GM21515 (cell line): Measurements from ENCODE around the gene TUBB4A.

Experiments
- ATAC-seq: cut with Tn5 transposase; IDR thresholded peaks from one replicate; pipeline ENCODE4 v1.9.1; 2021; ENCODE audit not compliant: unreplicated experiment

Gene TUBB4A

DNA sequence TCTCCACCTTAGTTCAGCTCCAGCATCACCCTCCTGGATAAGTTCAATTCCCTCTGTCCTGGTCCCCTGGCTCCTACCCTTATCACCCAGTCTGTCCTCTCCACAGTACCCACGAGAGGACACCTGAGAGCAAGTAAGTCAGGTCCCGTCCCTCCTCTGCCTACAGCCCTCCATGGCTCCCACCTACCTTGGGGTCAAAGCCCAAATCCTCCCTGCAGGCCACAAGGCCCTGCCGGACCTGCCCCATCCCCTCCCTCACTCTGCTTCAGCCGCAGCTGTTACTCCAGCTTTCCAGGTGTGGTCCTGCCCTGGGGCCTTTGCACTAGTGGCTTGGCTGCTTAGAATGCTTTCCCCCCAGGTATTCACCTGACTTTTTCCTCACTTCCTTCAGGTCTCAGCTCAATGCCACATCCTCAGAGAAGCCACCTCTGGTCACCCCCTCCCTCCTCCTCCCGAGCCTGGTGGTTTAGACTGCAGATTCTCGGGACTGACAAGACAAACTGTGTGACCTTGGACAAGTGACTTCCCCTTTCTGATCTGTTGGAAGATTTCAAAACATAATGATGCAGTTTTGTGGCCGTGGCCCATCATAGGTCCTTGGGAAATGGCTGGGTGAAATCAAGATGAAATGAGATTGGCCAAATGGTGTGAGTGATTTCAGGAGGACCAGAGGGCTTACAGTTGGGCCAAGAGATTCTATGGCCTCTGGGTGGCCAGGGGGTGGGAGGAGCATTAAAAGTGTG lies 3.6 kb downstream of the TUBB4A start:
- ATAC-seq: no peak

DNA sequence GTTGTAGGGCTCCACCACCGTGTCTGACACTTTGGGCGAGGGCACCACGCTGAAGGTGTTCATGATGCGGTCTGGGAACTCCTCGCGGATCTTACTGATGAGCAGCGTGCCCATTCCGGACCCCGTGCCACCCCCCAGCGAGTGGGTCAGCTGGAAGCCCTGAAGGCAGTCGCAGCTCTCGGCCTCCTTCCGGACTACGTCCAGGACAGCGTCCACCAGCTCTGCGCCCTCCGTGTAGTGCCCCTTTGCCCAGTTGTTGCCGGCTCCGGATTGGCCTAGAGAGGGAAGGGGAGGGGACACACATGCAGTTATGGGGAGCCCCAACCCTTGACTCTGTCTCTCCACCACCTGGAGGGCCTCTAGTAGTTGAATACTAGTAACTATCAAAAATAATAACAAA lies 6.2 kb downstream of the TUBB4A start:
- no peak for ATAC-seq

DNA sequence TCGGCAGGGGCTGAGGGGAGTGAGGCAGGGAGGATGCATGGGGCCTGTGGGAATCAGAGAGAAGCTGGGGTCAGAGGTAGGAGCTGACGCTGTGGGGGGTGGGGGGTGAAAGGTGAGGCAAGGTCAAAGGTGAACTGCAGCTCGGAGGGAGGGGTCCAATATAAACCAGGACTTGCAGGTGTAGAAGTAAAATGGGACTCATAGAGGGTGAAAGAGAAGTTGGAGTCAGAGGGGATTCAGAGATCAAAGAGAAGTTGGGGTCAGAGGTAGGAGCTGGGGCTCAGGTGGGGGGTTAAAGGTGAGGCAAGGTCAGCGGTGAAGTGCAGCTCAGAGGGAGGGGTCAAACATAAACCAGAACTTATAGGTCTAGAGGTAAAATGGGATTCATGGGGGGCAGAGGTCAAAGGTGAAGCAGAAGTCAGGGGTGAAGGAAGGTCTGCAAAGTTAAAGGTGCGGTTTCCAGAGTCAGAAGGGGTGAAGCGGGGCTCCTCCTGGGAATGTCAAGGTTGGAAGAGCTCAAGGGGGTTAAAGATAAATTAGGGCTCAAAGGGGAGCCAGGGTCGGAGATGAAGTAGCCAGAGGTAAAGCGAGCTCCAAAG lies 7.6 kb downstream of the TUBB4A start:
- ATAC-seq: no peak

DNA sequence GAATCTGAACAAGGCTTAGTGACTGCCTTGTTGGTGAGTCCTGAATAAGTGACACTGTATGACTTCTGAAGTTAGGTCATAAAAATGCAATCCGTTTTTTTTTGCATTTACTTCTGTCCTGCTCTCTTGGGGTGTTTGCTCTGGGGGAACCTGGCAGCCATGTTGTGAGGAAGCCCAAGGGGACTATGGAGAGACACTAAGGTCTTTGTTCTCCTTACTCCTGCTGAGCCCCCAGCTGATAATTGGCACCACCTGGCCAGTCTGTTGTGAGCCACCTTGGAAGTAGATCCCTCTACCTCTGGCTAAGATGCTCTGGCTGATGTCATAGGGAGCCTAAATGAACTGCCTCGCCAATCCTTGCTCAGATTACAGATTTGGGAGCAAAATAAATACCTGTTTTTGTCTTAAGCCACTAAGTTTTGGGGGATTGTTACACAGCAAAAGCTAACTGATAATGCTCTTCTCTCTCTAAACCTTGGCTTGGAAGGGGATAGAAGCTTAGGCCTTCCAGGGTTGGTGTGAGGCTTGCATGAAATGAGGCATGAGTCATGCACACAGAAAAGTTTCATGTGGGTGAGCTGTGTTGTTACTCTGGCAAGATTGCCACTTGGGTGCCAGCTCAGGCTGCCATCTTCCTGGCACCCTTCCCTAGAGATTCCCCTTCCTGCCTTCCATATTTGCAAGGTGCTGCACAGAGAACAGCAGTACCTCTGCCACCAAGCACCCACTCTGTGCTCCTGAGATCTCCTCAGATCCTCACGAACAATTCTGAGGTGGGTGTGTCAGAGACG lies 10.1 kb downstream of the TUBB4A start:
- no peak for ATAC-seq

DNA sequence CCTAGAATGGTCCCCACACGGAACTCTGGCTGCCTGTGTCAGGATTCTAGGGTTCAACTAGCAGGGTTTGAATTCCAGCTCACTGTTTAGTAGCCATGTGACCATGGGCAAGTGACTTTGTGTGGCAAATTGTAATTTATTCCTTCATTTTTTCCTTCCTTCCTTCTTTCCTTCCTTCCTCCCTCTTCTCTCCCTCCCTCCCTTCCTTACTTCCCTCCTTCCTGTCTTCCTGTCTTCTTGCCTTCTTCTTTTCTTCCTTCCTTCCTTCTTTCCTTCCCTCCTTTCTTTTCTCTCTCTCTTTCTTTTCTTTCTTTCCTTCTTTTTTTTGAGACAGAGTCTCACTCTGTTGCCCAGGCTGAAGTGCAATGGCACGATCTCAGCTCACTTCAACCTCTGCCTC lies 12.0 kb downstream of the TUBB4A start:
- no peak for ATAC-seq

DNA sequence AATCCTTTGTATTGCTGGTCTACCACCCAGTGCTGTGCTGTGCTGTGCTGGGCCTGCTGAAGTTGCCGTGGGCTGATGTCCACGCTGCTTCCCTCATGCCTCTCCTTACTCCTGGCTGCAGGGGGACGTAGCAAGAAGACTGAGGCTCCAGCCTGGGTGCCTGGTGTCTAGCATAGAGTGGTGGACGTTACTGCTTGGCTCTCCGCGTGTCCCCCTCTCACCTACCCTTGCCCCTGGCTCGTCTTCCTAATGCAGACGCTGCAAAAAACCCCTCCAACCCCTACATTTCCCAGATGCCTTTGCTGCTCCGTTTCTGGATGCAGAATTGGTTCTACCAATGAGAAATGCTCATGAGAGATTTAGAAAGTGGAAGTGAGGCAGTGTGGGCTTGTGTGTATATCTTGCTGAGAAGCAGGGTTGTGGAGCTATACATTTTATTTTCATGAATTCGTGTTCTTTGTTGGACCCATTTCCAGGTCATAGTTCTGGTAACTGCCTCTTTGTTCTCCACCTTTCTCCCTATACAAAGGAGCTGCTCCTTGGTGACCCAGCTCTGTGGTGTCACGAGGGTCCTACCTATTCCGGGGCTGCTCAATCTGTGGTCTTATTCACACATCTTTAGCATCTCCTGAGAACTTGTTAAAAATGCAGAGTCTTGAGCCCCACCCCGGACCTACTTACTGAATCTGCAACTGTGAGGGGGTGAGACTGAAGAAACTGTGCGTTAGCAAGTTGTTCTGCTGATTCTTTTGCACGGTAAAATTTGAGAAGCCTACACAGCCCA lies 12.6 kb downstream of the TUBB4A start:
- ATAC-seq: peak; percentile 63

DNA sequence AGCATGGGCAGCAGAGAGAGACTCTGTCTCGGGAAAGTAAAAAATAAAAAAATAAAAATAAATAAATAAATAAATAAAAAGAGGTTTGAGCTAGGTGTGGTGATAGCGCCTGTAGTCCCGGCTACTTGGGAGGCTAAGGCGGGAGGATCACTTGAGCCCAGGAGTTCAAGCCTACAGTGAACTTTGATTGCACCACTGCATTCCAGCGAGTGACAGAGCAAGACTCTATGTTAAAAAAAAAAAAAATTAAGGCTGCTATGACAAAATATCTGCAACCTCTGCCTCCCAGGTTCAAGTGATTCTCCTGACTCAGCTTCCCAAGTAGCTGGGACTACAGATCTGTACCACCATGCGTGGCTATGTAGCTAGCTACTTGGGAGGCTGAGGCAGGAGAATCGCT lies 17.3 kb downstream of the TUBB4A start:
- no peak for ATAC-seq

DNA sequence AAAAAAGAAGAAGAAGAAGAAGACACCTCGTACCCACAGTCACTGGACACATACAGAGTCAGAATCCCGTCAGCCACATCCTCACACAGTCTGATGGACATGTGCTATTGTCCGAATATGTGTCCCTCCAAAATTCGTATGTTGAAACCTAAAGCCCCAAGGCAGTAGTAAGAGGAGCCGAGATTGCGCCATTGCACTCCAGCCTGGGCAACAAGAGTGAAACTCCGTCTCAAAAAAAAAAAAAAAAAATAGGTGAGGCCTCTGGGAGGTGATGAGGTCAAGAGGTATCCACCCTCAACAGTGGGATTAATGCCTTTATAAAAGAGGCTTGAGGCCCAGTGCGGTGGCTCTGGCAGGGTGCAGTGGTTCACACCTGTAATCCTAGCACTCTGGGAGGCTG lies 17.9 kb downstream of the TUBB4A start:
- no peak for ATAC-seq

DNA sequence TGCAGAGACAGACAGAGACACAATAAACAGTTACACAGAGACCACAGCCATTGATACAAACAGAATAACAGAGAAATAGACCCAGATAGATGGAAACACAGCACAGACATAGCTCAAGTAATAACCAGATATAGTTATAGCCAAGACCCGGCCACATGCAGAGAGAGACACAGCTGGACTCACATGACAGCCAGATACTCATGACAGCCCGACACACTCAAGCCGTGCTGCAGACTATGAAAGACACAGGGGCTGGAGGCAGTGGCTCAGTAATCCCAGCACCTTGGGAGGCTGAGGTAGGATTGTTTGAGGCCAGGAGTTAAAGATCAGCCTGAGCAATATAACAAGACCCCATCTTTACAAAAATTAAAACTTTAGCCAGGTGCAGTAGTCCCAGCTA lies 18.9 kb downstream of the TUBB4A start:
- ATAC-seq: no peak

DNA sequence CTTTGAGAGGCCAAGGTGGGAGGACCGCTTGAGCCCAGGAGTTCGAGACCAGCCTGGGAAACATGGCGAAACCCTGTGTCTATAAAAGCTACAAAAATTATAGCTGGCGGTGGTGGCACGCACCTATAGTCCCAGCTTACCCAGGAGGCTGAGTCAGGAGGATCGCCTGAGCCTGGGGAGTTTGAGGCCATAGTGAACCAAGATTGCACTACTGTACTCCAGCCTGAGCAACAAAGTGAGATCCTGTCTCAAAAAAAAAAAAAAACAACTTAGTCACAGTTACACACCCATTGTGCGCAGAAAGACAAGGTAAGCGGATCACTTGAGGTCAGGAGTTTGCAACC lies 19.8 kb downstream of the TUBB4A start:
- ATAC-seq: no peak

DNA sequence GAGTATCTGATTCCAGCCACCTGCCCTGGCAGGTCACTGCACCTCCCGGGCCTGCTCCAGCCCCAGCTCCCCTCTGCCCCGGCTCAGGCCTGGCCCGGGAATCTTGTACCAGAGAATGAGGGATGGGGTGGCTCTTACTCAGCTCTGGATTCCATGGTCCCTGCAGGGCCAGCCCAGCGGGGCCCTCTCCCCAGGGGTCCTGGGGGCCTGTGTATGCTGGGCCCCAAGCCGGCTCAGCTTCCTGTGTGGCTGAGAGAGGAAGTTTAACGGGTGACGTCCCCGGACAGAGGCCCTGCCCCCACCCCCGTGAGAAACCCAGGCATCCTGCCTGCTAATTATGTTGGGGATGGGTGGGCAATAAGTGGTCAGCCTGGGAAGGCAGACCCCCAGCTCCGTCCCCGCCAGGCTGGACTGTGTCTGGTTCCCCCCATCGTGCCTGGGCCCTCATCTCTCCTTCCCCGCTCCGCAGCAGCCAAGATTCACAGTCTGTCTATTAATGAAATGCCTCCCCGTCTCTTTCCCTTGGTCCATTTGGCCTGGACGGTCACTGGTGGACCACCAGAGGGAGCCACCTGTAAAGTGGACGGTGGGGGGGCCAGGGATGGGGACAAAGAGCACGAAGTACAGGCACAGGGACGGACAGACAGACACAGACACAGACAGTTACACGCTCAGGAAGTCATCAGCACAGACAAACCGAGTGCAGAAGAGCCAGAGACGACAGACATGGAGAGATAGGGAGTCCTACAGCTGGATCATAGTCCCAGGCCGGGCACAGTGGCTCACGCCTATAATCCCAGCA lies 20.4 kb downstream of the TUBB4A start, which contains the start of gene DENND1C:
Gene DENND1C (minus strand): TSS at position 247 of the 802 bp plus-strand sequence. CDS start 92 bp downstream, at position 155.
- no peak for ATAC-seq

DNA sequence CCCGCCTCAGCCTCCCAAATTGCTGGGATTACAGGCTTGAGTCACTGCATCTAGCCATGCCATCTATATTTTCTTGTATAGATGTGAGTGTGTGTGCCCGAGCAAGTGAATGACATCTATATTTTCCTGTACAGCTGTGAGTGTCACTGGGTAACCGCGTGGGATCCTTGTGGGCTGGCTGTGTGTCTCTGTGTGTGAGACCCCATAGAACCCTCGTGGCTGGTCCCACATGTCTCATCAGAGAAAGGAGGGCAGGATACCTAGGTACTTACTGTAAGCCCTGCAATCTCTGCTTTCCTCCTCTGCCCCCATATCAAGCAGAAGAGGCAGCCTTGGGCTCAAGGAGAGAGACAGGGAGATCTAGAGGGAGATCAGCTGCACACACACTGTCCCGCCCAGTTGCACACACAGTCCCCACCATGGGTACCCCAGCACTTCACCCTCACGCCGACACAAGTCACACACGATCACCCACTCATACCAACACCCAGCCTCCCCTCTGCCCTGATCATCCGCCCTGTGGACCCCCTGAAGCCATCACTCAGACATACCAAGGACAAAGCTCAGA lies 21.2 kb downstream of the TUBB4A start:
- no peak for ATAC-seq

DNA sequence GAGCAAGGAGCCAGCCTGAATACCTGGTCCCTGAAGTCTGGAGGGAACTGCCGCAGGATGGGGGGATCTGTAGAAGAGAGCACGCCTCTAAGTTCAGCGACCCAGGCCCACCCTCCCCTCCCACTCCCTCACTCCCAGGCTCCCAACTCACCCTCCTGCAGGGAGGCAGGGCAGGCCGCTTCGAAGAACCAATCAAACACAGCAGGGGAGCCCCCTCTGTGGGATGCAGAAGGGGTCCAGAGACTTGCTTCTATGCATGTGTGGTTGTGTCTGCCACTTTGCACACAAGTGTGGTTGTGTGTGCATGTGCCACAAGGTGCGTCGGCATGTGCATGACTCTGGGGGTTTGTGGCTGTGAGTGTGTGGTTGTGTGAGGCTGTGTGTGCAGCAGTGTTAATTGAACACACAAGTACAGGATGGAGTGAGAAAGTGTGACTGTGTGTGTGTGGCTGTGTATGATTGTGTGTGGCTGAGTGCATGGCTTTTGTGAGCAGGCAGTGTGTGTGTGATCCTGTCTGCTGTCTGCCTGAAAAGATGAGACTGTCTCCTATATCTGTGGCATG lies 22.2 kb downstream of the TUBB4A start:
- no peak for ATAC-seq

DNA sequence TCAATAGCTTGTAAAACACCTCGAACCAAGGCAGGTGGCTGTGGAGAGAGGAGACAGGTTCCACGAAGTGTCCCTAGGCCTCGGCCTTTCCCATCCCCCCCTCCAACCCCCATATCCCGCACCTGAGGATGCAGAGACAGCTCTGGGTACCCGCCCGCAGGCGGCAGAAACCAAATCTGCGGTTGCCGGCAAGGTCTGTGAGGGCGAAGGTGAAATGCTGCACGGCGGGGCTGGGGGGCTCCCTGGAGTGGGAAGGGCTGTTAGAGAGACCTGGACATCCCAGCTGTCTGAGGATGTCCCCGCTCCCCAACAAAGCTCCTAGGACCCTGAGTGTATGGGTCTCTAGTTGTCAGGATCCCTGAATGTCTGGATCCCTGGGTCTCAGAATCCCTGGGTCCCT lies 23.3 kb downstream of the TUBB4A start:
- ATAC-seq: no peak

DNA sequence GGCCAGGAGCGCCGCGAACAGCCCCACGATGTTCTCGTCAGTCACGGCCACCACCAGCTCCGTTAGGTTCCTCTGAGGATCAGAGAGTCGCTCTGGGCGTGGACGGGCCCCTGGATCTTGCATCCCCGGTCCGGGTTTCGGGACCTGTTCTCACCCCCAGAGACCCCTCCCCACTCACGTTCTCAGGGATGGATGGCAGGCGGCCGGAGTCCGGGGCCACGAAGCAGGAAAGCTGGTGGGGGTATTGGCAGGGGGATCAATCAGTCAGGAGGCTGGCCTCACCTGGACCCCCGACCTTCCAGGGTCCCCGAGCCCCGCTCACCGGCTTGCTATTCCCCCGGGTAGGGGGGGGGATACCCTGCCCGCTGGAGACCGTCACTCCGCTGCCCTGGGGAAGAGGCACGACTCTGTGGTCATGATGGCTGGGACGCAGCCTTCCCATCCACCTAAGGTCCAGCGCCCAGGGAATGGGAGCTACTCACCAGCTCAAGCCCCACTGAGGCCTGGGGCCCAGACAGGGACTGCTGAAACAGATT lies 25.1 kb downstream of the TUBB4A start:
- ATAC-seq: no peak

DNA sequence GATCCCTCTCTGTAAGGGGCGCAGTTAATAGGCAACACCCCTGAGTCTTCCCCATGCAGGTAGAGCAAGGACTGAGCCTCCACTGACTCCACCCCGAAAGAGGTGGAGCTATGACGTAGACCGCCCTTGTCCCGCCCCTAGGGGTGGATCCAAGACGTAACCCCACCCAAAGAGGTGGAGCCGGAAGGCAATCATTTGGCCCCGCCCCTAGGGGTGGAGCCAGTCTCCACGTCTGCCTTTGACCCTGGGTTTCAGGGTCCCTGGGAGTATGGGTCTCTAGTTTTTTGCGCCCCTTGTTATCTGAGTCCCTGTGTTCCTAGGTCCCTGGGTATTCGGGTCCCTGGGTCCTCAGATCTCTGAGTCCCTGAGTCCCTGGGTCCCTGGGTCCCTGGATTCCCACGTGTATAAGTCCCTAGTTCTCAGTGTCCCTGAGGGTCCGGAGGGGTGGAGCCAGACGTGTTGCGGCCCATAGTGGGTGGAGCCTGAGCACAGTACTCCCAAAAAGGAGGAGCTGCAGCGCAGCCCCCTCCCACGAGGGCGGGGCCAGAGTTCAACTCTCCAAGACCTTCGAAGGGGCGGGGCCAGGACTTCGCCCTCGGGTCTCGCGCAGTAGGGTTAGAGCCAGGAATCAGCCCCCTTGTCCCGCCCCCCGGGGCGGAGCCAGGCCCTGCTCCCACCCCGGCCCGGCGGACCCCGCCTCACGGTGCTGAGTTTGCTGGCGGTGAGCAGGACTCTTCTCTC lies 25.8 kb downstream of the TUBB4A start:
- ATAC-seq: no peak

DNA sequence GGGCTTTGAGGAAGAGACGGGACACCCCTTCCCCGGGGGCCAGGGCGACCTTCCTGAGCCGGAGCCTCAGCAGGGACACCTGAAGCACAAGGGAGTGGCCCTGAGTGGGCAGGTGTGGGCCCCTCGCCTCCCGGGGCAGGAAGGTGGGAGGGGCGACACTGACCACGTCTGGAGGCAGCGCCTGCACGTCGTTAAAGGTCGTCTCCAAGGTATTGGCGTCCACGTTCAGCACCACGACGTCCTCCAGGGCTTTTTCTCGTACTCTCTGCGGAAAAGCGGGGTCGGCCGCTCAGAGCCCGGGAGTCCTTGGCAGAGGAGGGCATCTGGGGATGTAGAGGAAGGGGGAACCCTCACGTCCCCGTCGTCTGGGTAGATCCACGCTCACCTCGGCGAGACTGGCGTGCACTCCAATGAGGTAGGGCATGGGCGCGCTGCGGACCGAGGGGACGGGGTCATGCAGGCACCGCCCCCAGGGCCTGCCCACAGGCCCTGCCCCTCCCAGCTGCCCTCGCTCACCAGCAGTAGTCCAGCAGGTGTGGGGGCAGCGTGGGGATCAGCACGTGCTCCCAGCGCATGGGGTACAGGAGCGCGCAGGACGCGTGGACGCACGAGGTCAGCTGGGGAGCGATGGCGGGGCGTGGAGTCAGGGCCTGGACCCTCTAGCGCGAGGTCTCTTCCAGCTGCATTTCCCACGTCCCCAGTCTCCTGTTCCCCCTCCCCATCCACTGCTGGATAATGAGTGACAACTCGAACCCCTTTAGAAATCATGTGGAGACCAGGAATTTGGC lies 26.6 kb downstream of the TUBB4A start:
- ATAC-seq: no peak

DNA sequence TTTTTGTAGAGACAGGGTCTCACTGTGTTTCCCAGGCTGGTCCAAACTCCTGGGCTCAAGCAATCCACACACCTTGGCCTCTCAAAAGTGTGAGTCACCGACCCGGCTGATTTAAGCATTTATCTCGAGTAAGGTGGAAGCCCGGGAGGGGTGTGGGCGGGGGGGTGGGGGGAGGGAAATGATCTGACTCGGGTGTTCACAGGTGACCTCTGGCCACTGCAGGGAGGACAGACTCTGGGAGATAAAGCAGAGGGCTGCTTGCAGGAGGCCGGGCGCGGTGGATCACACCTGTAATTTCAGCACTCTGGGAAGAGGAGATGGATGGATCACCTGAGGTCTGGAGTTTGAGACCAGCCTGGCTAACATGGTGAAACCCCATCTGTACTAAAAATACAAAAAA lies 28.5 kb downstream of the TUBB4A start:
- ATAC-seq: no peak
